Dendritic cell treated with granulocyte-macrophage colony-stimulating factor and Interleukin-4, amounts not matched to agents 40 ng/mL and 50 ng/mL, for 4 days (primary cell): ENCODE measurements around the gene RSPH10B2.
"Not testable (repeated sequence)": the region's sequence is repeated elsewhere in the genome, so short reads cannot be mapped to it uniquely, and the experiment has no call there.

Experiments used
- H3K27ac Mint-ChIP-seq: one replicate; pipeline ENCODE4 v1.8.0; 2022; ENCODE audit warnings: mild to moderate bottlenecking, mixed read lengths
- H3K27me3 Mint-ChIP-seq: one replicate; pipeline ENCODE4 v1.8.0; 2022; ENCODE audit warnings: mild to moderate bottlenecking, mixed read lengths
- H3K36me3 Mint-ChIP-seq: one replicate; pipeline ENCODE4 v1.8.0; 2022; ENCODE audit warnings: low read depth, mixed read lengths
- H3K4me1 Mint-ChIP-seq: one replicate; pipeline ENCODE4 v1.8.0; 2022; ENCODE audit warnings: low read depth, mixed read lengths
- H3K4me3 Mint-ChIP-seq: one replicate; pipeline ENCODE4 v1.8.0; 2022; ENCODE audit warnings: mild to moderate bottlenecking, moderate library complexity, mixed read lengths
- H3K9me3 Mint-ChIP-seq: one replicate; pipeline ENCODE4 v1.8.0; 2022; ENCODE audit warnings: mixed read lengths
- intact Hi-C: fragments of 100-400 bp; cut with micrococcal nuclease; formaldehyde crosslinking; loops from one replicate; pipeline ENCODE4 v1.15.0; 2022

RSPH10B2 gene

GRCh38 chr7:6837081-6837480 is 83.2 kb downstream of the RSPH10B2 start:
- intact Hi-C loops, H3K27ac Mint-ChIP-seq, H3K9me3 Mint-ChIP-seq, H3K4me3 Mint-ChIP-seq, H3K4me1 Mint-ChIP-seq, H3K36me3 Mint-ChIP-seq: not testable (repeated sequence)
- H3K27me3 Mint-ChIP-seq: peaks cover 18% of the 10 kb centered on the region

DNA sequence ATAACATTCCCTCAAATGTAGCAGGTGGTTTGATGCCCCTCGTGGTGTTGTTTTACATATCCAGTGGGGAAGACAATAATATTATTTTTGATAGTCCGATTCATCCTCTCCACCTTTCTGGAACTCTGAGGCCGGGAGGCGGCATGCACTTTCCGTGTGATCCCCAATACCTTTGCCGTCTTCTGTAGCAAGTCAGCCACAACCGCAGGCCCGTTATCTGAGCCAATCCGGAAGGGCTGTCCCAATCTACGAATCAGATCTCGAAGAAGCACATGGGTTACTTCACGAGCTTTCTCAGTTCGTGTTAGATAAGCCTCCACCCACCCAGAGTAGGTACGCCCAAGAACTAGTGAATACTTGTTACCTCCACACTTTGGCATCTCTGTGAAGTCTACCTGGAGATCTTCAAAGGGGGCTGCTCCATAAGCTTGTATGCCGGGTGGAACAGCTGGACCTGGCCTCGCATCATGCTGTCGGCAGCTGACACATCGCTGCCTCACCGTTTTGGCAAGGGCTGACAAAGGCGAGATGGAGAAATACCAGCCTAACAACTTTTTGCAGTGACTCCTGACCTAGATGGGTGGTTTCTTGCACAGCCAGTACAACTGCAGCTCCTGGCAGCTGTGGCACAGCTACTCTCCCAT is 88.5 kb downstream of the RSPH10B2 start:
- H3K4me1 Mint-ChIP-seq, H3K4me3 Mint-ChIP-seq, intact Hi-C loops, H3K9me3 Mint-ChIP-seq, H3K27ac Mint-ChIP-seq, H3K36me3 Mint-ChIP-seq: not testable (repeated sequence)
- peaks cover 18% of the 10 kb centered on the region for H3K27me3 Mint-ChIP-seq

DNA sequence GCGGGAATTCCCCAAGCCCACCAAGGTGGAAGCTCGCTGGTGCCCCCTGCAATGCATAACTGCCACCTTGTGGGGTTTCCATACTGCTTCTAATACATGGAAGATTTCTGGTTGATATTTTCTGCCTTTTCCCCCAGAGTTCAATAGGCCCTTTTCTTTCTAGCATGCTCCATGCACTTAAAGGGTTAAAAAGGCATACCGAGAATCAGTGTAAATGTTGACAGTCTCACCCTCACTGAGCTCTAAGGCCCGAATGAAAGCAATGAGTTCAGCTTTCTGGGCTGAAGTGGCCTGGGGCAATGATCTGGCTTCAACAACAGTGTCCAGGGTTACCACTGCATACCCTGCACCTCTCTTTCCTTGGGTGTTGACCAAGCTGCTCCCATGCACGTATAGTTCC is 89.2 kb downstream of the RSPH10B2 start:
- H3K4me1 Mint-ChIP-seq, H3K36me3 Mint-ChIP-seq, H3K4me3 Mint-ChIP-seq, H3K9me3 Mint-ChIP-seq, H3K27ac Mint-ChIP-seq, intact Hi-C loops: not testable (repeated sequence)
- peaks cover 21% of the 10 kb centered on the region for H3K27me3 Mint-ChIP-seq

DNA sequence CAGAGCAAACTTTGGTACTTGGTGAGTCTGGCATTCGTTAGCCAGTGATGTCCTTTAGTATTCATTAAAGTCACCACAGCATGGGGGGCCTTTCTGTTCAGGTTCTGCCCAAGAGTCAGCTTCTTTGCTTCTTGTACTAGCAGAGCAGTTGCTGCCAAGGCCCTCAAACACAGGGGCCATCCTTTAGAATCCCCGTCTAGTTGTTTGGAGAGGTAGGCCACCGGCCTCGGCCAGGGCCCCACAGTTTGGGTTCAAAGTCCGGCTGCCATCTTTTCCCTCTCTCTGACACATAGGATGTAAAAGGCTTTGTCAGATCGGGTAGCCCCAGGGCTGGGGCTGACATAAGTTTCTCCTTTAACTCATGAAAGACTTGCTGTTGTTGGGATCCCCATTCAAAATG is 89.8 kb downstream of the RSPH10B2 start:
- intact Hi-C loops, H3K9me3 Mint-ChIP-seq, H3K4me1 Mint-ChIP-seq, H3K27ac Mint-ChIP-seq, H3K36me3 Mint-ChIP-seq, H3K4me3 Mint-ChIP-seq: not testable (repeated sequence)
- peaks cover 21% of the 10 kb centered on the region for H3K27me3 Mint-ChIP-seq

- H3K27me3 Mint-ChIP-seq: peaks cover 20% of the 10 kb centered on the region
- not testable (repeated sequence) for H3K27ac Mint-ChIP-seq
These were observed 92.1 kb downstream of the RSPH10B2 start for GRCh38 chr7:6845971-6846449.

DNA sequence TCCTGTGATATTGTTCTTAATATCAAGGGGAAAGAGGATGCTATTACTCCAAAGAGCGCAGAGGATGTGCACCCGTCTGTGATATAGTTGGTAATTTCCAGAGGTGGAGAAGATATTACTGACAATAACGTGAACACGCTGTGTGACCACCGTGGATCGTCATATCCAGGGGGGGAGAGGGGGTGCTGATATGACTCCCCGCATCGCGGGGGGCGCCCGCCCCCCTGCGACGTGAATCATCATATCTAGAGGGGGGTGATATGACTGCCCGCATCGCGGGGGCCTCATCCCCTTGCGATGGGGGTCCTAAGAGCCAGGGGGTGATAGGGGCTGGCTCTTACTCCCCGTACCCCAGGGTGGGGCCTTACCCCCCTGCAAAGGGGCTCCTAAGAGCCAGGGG is 93.8 kb downstream of the RSPH10B2 start:
- H3K27me3 Mint-ChIP-seq: peaks cover 18% of the 10 kb centered on the region
- not testable (repeated sequence) for H3K27ac Mint-ChIP-seq

More at GRCh38 chr7:6845971-6846449, 92.1 kb downstream of the RSPH10B2 start:
- H3K4me3 Mint-ChIP-seq, H3K4me1 Mint-ChIP-seq, H3K9me3 Mint-ChIP-seq, intact Hi-C loops, H3K36me3 Mint-ChIP-seq: not testable (repeated sequence)

More for the DNA sequence above, 93.8 kb downstream of the RSPH10B2 start:
- intact Hi-C loops, H3K36me3 Mint-ChIP-seq, H3K9me3 Mint-ChIP-seq, H3K4me1 Mint-ChIP-seq, H3K4me3 Mint-ChIP-seq: not testable (repeated sequence)
